Skeletal muscle satellite cell (primary cell): Measurements from ENCODE around the gene OSM.

Experiments
- H3K27me3 ChIP-seq: 2 replicates; pipeline ENCODE4 v1.7.0; 2013; ENCODE audit warnings: low read length; ENCODE audit not compliant: control insufficient read depth, insufficient read depth
- H3K36me3 ChIP-seq: 2 replicates; pipeline ENCODE4 v1.7.0; 2013; ENCODE audit warnings: mild to moderate bottlenecking, control low read depth, low read length; ENCODE audit not compliant: insufficient read depth
- H3K4me1 ChIP-seq: 2 replicates; pipeline ENCODE4 v1.7.0; 2013; ENCODE audit warnings: low read length; ENCODE audit not compliant: control insufficient read depth, insufficient read depth
- H3K4me2 ChIP-seq: 2 replicates; pipeline ENCODE4 v1.7.0; 2013; ENCODE audit warnings: mild to moderate bottlenecking, low read length
- H3K4me3 ChIP-seq: 2 replicates; pipeline ENCODE4 v1.7.0; 2013; ENCODE audit warnings: low read length
- H3K9ac ChIP-seq: 2 replicates; pipeline ENCODE4 v1.7.0; 2013; ENCODE audit warnings: mild to moderate bottlenecking, low read depth, low read length, moderate library complexity
- H3K9me3 ChIP-seq: replicated peaks from 2 replicates; pipeline ENCODE4 v1.7.0; 2013; ENCODE audit warnings: mild to moderate bottlenecking, control low read depth, low read length

OSM gene

DNA sequence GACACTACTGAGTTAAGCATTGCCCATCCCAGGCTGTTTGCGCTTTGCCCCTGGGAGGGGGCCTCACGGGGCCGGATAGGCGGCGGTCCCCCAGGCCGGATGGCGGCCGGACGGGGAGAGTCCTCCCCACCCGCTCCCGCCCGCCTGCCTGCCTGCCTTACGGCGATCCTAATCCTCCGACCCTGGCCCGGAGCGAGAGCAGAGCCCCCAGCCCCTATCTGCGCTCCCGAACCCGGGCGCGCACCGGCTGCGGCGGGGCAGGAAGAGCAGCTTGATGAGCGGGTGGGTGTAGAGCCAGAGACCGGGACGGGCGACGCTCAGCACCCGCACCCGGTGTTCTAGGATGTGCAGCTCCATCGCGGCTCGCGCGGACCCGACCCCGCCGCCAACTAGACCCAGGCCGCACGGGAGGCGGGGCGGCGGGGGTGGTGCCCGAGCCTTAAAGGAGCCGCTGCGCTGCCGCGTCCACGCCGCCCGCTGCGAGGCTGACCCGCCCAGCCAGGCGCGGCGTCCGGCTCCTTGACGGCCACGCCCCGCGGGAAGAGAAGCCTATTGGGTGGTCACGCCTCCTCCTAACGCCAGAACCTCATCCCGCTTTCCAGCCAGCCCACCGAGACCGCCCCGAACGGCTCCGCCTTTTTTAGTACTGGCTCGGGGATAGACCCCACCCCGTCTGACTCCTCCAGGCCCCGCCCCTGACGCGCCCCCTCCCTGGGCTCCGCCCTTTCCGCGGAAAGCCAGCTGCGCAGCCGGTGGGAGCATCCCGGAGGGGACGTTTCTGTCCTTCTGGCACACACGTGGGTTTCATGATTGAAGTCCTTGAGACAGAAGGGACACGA lies 22.7 kb upstream of the OSM start, which contains the start of gene CASTOR1:
Gene CASTOR1 (minus strand): TSS at position 365 of the 839 bp plus-strand sequence. CDS start 8 bp downstream, at position 357.
- Histone ChIP-seq H3K4me1 (peaks cover 31% of the 10 kb centered on the region), H3K27me3 (no peaks in the 10 kb centered on the region), H3K4me2 (peak within 1 kb of the TSS; percentile 99), H3K9me3 (no peaks in the 10 kb centered on the region), H3K4me3 (peak within 1 kb of the TSS; percentile 91), H3K36me3 (peaks cover 24% of the 10 kb centered on the region), H3K9ac (peak within 1 kb of the TSS; percentile 85)

DNA sequence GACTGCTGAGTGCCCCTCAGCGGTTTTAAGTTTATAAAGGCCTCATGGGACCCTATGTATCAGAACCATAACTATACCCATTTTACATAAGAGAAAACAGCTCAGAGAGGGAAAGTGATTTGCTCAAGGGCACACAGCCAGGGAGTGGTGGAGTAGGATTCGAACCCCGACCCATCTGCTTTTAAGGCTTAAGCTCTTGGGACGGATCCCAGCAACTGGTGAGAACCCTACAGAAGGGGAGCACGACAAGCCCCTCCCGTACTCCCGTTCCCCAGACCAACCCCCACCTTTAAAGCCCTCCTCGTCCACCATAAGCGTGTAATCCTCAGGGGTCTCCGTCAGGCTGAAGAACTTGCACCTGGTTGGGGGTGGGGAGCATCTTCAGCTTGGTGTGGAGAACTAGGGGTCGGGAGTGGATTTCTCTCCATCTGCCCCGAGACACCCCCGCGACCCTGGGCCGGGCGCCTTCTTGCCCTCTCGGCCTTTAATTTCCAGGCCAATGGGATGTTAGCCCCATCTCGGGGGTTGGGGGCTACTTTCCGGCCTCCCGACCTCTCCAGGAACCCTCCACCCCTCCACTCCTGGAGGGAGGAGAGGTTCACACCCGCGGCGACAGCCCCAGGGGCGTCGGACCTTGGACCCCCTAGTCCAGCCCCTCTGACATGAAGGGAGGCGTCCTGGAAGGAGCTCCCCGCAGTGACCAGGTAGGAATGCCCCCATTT lies 21.9 kb upstream of the OSM start:
- Histone ChIP-seq H3K9ac (peak overlapping the region; percentile 85), H3K4me2 (peak overlapping the region; percentile 99), H3K36me3 (peaks cover 16% of the 10 kb centered on the region), H3K4me3 (peak overlapping the region; percentile 91), H3K27me3 (no peaks in the 10 kb centered on the region), H3K4me1 (peaks cover 31% of the 10 kb centered on the region), H3K9me3 (no peaks in the 10 kb centered on the region)

DNA sequence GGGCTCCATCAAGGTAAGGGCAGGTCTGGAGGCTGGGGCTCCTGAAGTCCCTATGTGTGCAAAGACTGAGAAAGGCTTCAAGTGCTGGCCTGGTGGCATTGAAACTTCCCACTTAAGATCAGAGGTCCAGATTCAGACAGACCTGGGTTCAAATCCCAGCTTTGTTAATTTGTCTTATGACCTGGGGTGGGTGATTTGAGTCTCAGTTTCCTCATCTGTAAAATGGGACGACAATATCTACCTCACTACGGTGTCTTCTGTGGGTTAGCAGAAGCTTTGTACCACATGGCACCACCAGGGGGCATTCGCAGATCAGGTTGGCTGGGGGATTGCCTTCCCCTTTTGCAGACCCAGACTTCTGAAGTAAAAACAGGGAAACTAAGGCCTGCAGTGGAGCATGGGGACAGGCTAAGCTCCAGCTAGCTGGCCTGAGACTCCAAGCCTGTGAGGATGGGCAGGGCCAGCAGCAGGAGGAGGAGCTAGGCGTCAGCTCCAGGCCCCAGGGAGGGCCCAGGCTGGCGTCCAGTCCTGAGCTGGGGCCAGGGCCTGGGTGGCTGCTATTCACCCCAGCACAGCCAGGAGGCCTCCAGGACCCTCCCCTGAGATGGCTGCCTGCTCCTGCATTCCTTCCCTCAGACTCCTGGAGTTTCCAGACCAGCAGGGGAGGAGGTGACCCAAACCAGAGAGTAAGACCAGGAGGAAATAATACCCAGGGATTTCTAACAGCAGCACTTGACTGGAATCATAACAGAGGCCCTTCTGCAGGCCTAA lies 21.2 kb upstream of the OSM start:
- Histone ChIP-seq H3K4me1 (peaks cover 31% of the 10 kb centered on the region), H3K36me3 (peaks cover 9% of the 10 kb centered on the region), H3K9me3 (no peaks in the 10 kb centered on the region), H3K27me3 (no peaks in the 10 kb centered on the region), H3K9ac (peak overlapping the region; percentile 85), H3K4me3 (peak overlapping the region; percentile 91), H3K4me2 (peak overlapping the region; percentile 99)

DNA sequence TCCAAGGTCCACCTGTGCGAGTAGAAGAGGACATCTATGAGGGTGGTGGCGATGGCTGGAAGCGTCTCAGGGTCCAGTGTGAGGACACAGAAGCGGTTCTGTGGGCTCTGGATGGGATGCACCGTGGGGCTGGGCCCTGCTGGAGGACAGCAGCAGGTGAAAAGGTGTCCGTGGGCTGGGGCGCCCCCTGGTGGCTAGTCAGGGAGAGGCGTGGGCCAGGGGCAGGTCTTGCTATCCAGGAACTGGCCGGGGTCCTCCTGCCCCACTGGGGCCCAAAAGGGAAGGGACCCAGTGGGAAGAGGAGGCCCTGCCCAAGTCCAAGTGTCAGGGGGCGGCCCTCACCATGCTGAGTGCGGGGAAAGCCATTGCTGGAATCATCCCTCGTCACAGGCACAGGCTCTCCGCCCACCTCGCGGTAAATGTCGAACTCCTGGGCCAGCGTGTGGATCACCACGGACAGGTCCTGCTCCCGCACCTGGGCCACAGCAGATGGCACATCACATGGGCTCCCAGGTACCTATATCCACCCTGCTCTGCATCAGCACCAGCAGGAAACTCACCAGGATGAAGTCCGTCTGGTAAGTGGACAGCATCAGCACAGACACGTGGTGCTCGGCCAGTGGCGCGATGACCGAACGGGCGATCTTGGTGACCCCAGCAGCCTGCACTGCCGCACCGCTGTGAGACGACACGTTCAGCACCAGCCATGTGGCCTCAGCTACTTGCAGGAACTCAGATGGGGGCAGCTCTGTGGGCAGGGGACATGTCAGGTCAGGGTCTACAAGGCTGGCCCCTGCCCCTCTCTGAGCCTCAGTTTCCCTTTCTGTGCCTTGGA lies 20.4 kb upstream of the OSM start:
- H3K4me2 ChIP-seq, result no peak overlapping the region
- no peak overlapping the region for H3K9ac ChIP-seq
- H3K9me3 ChIP-seq, result no peaks in the 10 kb centered on the region
- peaks cover 31% of the 10 kb centered on the region for H3K4me1 ChIP-seq
- no peaks in the 10 kb centered on the region for H3K27me3 ChIP-seq
- H3K4me3 ChIP-seq, result no peak overlapping the region
- peaks cover 4% of the 10 kb centered on the region for H3K36me3 ChIP-seq

DNA sequence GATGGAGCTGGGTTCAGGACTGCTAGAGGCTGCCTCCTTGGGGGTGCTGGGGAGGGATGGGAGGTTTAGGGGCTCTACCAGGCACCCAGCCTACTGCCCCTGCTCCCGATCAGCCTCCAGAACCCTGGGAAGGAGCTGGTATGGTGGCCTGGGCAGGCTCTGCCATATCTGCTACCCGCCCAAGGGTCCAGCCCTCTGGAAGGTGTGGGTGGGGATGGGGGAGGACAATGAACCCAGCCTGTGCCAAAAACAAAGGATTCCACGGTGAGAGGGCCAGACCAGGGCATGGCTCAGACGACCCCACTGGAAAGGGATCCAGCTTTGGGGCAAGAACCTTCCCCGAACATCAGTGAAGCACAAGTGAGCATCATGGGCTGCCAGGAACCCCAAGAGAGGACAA lies 19.7 kb upstream of the OSM start:
- no peaks in the 10 kb centered on the region for H3K27me3 ChIP-seq
- H3K36me3 ChIP-seq, result peaks cover 3% of the 10 kb centered on the region
- no peak overlapping the region for H3K4me3 ChIP-seq
- H3K4me1 ChIP-seq, result peaks cover 29% of the 10 kb centered on the region
- no peak overlapping the region for H3K4me2 ChIP-seq
- H3K9ac ChIP-seq, result no peak overlapping the region
- H3K9me3 ChIP-seq, result no peaks in the 10 kb centered on the region

DNA sequence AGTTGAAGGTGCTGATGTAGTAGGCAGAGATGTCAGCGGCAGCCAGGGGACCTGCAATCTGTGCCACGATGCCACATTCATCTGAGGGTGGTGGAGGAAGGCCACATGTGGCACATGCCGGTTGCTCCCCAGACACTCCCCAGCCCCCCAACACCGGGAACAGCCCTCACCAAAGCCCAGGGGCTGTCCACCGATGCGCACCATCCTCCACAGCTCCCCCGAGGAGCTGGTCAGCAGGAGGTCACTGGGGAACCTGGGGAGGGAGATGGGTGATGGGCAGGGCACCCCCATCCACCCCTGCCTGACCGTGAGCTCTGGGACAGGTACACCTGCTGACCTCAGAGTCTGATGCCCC lies 19.2 kb upstream of the OSM start:
- no peak overlapping the region for H3K9ac ChIP-seq
- no peaks in the 10 kb centered on the region for H3K27me3 ChIP-seq
- H3K4me3 ChIP-seq, result no peak overlapping the region
- H3K36me3 ChIP-seq, result peaks cover 3% of the 10 kb centered on the region
- peaks cover 23% of the 10 kb centered on the region for H3K4me1 ChIP-seq
- no peak overlapping the region for H3K4me2 ChIP-seq
- H3K9me3 ChIP-seq, result no peaks in the 10 kb centered on the region

DNA sequence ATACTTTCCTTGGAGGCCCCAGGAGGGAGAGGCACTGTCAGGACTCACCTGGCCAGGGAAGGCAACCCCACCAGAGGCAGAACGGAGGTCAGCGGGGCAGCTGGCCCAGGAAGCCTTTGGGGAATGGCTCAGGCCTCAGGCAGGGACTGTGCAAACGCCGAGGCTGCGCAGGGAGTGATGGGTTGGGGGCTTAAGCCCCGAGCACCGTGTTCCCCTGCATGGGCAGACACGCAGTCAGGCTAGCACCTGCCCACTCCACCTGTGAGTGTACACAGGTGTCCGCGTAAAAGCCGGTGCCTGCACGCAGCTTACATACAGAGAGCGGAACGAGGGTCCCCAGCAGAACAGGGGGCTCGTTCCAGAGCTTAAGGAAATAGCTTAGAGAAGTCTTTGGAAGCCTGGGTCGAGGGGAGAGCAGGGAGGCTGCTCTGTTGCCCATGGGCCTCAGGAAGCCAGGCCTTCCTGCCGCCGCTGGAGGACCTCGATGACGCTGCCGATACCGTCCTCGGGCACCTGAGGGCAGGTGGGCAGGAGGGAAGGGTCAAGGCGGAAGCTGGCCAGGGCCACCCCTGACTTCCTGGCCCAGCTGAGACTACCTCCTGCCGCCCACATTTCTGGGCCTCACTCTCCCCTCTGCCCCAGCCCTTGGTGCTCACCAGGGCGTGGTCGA lies 18.7 kb upstream of the OSM start:
- no peaks in the 10 kb centered on the region for H3K27me3 ChIP-seq
- peaks cover 23% of the 10 kb centered on the region for H3K4me1 ChIP-seq
- peaks cover 3% of the 10 kb centered on the region for H3K36me3 ChIP-seq
- no peaks in the 10 kb centered on the region for H3K9me3 ChIP-seq
- no peak overlapping the region for H3K4me3 ChIP-seq
- H3K9ac ChIP-seq, result no peak overlapping the region
- no peak overlapping the region for H3K4me2 ChIP-seq

DNA sequence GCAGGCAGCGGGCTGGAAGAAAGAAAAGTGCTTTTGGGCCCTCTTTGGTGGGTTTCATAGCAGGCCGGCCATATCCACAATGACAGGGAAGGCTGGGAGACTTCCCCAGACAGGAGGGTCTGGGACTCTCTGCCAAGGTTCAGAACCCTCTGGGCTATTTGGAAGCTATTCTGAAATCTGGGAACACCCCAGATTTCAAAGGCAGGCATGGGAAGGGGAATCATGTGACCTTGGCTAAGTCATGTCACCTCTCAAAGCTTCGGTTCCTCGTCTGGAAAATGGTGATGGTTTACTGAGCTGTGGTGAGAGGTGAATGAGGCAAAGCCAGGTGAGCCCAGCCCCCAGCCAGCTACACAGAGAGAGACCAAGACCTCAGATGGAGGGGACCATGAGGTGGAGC lies 18.0 kb upstream of the OSM start:
- H3K36me3 ChIP-seq, result peaks cover 3% of the 10 kb centered on the region
- no peak overlapping the region for H3K4me2 ChIP-seq
- H3K9me3 ChIP-seq, result no peaks in the 10 kb centered on the region
- peaks cover 23% of the 10 kb centered on the region for H3K4me1 ChIP-seq
- H3K4me3 ChIP-seq, result no peak overlapping the region
- H3K9ac ChIP-seq, result no peak overlapping the region
- H3K27me3 ChIP-seq, result no peaks in the 10 kb centered on the region

DNA sequence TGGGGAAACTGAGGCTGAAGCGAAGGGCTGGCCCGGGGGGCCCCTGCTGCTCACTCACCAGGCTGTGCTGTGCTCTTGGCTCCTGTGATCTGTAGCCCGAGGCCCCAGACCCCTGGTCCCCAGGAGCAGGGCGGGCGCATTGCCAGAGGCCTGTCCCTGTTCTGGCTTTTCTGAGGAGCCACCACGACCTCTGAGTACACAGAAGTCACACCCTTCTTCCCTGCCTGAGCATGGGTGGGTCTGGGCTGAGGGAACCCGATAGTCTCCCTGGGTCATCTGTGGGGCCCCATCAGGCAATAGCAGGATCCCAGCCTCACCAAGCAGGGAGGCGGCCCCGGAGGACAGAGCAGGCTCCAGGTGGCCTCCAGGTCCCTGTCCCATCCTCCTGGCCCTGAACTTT lies 17.5 kb upstream of the OSM start:
- Histone ChIP-seq H3K4me1 (peaks cover 28% of the 10 kb centered on the region), H3K27me3 (no peaks in the 10 kb centered on the region), H3K4me3 (no peak overlapping the region), H3K36me3 (peaks cover 3% of the 10 kb centered on the region), H3K4me2 (no peak overlapping the region), H3K9me3 (no peaks in the 10 kb centered on the region), H3K9ac (no peak overlapping the region)

DNA sequence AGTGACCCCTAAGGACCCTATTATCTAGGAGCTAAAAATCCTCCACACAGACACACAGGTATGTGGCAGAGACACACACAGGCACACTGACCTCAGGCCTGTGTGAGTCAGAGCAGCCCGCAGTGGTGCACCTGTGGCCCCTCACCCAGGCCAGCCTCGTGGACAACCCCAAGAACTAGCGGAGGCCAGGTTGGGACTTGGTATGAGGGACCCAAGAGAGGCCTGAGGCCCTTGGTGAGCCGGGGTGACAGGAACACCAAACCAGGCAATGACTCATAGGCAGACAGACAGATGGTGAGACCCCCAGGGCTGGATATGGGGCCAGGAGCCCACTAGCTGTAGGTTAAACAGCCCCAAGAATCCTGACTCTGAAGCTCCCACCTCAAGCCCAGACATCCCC lies 16.7 kb upstream of the OSM start:
- no peaks in the 10 kb centered on the region for H3K9me3 ChIP-seq
- no peak overlapping the region for H3K9ac ChIP-seq
- H3K36me3 ChIP-seq, result peaks cover 3% of the 10 kb centered on the region
- H3K27me3 ChIP-seq, result no peaks in the 10 kb centered on the region
- H3K4me1 ChIP-seq, result peaks cover 30% of the 10 kb centered on the region
- H3K4me2 ChIP-seq, result no peak overlapping the region
- H3K4me3 ChIP-seq, result no peak overlapping the region
